ENCODE measurements around the gene MS4A1. TPM values are rescaled to one million over a fixed set of nuclear protein-coding genes. Genes with fewer than 3 reads are reported as not detected.
A peak's percentile ranks its signal among the peaks of the same experiment; 100 is the strongest.

Gene MS4A1
- total RNA-seq, 1 experiment from 2014 or later, result not detected

GRCh38 chr11:60498853-60499252 lies 43.2 kb downstream of the MS4A1 start:
- Mint-ChIP-seq H3K27me3 (ENCODE audit: low read depth) (no peaks in the 10 kb centered on the region), H3K4me1 (peaks cover 54 to 66% of the 10 kb centered on the region in 2 experiments), H3K27ac (peak overlapping the region; percentile 1 to 66 (median 35); a peak in 5 of 7 replicates), H3K36me3 (ENCODE audit: insufficient read depth in 1 of 3, low read depth in 3 of 3) (peaks cover 0 to 3% (median 3%) of the 10 kb centered on the region in 3 experiments; a peak in 2 of 7 replicates), H3K9me3 (peaks cover 0 to 4% of the 10 kb centered on the region in 2 experiments; a peak in 2 of 5 replicates), H3K4me3 (no peak overlapping the region)
- Histone ChIP-seq H3K23ac (ENCODE audit: insufficient read length, low read depth, low read length) (no peak overlapping the region), H3K9me3 (ENCODE audit: control insufficient read depth, low read depth, low read length) (no peaks in the 10 kb centered on the region), H3T11ph (ENCODE audit: low read length) (no peak overlapping the region), H3K27ac (ENCODE audit: insufficient read length, low read depth, low read length) (no peak overlapping the region), H2BK20ac (ENCODE audit: low read depth, low read length, poor library complexity, severe bottlenecking) (peak overlapping the region; percentile 86), H2AFZ (ENCODE audit: low read length) (no peak overlapping the region), H3K79me1 (ENCODE audit: insufficient read depth, low read depth, low read length, poor library complexity, severe bottlenecking) (no peaks in the 10 kb centered on the region), H3K9ac (ENCODE audit: extremely low read depth, insufficient read length, low read length) (no peak overlapping the region), H4K20me1 (ENCODE audit: control insufficient read depth, insufficient read depth, insufficient read length) (no peaks in the 10 kb centered on the region), H4K91ac (ENCODE audit: insufficient read length, low read depth, low read length) (no peak overlapping the region), H3K4me2 (ENCODE audit: insufficient read depth, insufficient read length, low read length) (no peak overlapping the region), H3K27me3 (ENCODE audit: insufficient read depth, low read length) (no peaks in the 10 kb centered on the region), H3K79me2 (ENCODE audit: insufficient read depth, low read length) (no peaks in the 10 kb centered on the region), H2AK5ac (ENCODE audit: insufficient read length, low read length) (peak overlapping the region; percentile 93), H2BK120ac (ENCODE audit: low read depth, low read length, poor library complexity, severe bottlenecking) (no peak overlapping the region), H2BK5ac (ENCODE audit: insufficient read length, low read length) (no peak overlapping the region), H4K5ac (ENCODE audit: insufficient read length, low read depth, low read length) (no peak overlapping the region), H2BK15ac (ENCODE audit: low read depth, low read length) (no peak overlapping the region), H3K4ac (ENCODE audit: low read depth, low read length) (no peak overlapping the region), H4K8ac (replicated peaks; ENCODE audit: insufficient read length, low read depth, low read length) (no peak overlapping the region), H3K56ac (ENCODE audit: insufficient read length, low read depth, low read length) (no peak overlapping the region), H3K14ac (ENCODE audit: insufficient read depth, low read length) (no peak overlapping the region; the same call in 1 of the 2 replicates), H2BK12ac (ENCODE audit: insufficient read length, low read depth, low read length) (no peak overlapping the region), H3K23me2 (ENCODE audit: insufficient read length, low read depth, low read length, poor library complexity, severe bottlenecking) (no peaks in the 10 kb centered on the region), H3K18ac (ENCODE audit: insufficient read length, low read depth, low read length) (no peak overlapping the region), H3K4me1 (ENCODE audit: insufficient read depth, low read length) (peaks cover 3% of the 10 kb centered on the region; the same call in 1 of the 2 replicates)
- no CpG with 5 or more reads among the region's 4 CpGs for WGBS (ENCODE audit: extremely low coverage, insufficient read length, low lambda C conversion rate)
- TF ChIP-seq, protein P1, sequence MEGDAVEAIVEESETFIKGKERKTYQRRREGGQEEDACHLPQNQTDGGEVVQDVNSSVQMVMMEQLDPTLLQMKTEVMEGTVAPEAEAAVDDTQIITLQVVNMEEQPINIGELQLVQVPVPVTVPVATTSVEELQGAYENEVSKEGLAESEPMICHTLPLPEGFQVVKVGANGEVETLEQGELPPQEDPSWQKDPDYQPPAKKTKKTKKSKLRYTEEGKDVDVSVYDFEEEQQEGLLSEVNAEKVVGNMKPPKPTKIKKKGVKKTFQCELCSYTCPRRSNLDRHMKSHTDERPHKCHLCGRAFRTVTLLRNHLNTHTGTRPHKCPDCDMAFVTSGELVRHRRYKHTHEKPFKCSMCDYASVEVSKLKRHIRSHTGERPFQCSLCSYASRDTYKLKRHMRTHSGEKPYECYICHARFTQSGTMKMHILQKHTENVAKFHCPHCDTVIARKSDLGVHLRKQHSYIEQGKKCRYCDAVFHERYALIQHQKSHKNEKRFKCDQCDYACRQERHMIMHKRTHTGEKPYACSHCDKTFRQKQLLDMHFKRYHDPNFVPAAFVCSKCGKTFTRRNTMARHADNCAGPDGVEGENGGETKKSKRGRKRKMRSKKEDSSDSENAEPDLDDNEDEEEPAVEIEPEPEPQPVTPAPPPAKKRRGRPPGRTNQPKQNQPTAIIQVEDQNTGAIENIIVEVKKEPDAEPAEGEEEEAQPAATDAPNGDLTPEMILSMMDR (conservative IDR thresholded peaks at IDR 0.05), result no peak
- no peak for DNase-seq

Measured in H9 (cell line).